ENCODE results near the gene TDRD10.
A peak's percentile ranks its signal among the peaks of the same experiment; 100 is the strongest.

TDRD10 gene

DNA sequence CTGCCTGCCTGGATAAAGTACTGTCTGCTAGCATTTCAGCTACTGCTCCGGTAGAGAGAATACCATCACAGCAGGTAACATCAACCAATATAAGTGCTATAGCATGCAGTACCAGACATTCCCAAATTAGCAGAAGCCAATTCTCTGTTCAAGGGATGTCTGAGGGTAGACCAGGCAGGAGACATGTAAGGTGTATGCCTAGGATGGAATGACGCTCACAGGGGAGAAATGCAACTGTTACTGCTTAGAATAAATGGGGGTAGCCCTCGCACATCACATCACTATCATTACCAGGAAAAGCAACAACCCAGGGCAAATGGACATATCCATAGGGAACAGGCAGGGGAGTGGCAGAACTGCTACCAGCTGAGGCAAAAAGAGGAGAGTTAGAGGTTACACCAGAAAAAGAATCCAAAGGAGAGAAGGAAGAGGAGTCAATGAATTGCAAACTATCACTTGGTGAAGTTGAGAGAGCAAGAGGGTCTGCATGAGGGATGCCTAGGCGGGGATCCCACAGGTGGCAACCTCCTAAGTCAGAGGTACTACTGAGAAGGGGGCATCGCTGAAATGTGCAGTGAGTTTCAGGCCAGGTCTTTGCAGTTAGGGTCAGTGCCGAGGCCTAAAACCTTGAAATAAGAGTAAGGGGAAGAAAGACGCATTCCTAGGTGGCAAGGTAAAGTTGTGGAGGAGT, 55.4 kb downstream of the TDRD10 start:
- DNase-seq, result no peak

DNA sequence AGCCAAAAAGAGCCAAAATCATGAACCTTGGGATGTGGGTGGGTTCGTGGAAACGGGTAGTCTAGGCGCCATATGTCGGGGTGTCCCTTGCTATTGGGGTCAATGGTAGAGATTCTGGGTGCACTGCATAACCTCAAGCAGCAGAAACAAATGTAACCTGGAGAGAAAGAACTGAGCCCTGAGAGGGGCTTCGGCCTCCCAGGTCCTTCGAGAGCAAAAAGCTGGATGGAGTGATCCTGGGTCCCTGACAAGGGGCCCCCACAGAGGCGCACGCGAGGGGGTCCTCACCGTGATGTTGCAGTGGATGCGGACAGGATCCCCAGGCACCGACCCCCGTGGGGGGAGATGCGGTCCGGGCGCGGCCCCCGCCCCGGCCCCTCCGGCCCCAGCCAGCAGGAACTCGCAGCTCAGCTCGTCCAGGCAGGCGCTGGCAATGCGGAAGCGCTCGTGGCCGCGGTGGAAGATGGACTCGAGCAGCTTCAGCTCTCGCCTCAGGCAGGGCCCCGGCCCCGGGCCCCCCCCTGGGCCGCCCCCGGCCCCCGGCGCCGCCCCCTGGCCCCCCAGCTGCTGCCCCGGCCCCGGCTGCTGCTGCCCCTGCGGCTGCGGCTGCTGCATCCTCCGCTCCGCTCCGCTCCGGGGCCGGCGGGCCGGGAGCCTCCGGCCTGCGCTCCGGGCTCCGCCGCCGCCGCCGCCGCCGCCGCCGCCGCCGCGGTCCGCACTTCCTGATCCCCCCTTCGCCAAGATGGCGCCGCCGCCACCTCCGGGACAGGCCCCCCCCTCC, 56.1 kb downstream of the TDRD10 start, which contains the start of gene UBE2Q1:
Gene UBE2Q1, minus strand, starts transcription at position 724 of the 781 bp plus-strand sequence. Its CDS starts 109 bp downstream, at position 615.
- no peak for DNase-seq

DNA sequence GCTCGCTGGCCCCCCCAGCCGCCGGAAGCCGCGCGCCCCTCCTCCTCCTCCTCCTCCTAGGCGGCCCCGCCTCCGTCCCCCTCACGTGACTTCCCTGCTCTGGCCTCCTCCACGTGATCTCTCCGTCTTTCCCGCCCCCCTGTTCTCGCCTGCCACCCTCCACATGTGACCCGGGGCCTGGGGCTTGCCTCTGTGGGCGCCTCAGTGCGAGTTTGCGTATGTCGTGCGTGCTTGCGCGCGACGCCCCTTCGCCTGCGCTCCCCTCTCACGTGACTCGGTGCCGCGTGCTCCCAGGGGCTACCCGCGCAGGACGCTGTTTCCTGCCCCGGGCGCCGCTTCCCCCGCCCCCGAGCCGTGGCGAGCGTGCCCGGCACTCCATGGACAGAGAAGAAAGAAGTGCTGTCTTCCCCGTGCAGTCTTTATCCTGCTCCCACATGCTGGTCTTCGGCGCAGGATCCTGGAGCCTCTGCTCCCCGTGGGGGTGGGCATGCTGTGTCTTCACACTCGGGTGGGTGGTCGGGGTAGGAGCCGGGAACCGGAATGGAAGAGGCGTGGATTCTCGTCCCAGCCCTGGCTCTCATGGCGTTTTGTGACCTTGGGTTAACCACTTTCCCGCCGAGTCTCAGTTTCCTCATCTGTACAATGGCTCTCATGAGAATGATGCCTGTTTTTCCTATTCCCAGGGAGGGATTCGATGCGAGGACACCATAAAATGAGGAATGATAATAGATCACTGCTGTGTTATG, 56.9 kb downstream of the TDRD10 start:
- DNase-seq, result peak; percentile 95

DNA sequence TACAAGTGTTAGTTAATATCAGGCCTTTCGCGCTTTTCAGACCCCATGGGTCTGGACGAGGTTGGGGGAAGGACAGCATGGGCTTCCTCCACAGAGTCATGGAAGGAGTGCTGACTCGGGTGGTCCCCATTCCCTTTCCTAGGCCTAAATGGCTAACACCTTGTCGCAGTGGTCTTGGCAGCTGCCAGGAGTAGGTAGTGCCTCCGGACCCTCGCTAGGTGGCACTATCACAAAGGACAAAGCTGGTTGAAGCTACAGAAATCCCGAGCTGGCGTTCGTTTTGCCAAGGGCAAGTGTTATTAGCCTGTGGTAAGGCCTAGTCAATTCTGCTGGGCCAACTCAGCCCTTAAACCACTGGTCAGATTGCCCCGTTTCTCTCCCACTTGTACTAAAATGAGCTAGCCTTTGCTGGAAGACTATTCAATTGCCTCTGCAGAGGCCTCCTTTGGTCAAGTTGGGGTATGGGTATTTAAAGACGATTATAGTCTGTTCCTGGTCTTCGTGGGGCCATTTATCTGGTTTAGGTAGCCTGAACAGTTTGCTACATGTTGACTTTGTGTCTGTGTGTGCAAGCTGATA, 57.5 kb downstream of the TDRD10 start:
- peak; percentile 81 for DNase-seq

DNA sequence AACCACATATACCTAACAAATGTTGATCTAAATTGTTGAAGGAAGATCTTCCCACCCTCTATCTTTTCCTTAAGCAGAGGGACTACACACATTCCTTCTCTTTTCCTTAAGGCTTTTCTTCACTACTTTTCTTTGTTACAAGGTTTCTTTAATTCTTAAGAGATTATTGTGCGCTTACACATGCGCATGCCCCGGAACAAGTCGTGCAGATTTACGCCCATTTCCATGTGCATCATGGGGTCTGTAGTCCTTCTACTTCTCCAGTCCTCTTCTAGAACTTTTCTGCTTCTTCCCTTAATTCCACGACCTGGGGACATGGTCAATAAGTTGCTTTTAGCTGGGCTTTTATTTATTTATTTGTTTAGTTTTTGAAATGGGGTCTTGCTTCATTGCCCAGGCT, 63.9 kb downstream of the TDRD10 start:
- DNase-seq, result no peak

DNA sequence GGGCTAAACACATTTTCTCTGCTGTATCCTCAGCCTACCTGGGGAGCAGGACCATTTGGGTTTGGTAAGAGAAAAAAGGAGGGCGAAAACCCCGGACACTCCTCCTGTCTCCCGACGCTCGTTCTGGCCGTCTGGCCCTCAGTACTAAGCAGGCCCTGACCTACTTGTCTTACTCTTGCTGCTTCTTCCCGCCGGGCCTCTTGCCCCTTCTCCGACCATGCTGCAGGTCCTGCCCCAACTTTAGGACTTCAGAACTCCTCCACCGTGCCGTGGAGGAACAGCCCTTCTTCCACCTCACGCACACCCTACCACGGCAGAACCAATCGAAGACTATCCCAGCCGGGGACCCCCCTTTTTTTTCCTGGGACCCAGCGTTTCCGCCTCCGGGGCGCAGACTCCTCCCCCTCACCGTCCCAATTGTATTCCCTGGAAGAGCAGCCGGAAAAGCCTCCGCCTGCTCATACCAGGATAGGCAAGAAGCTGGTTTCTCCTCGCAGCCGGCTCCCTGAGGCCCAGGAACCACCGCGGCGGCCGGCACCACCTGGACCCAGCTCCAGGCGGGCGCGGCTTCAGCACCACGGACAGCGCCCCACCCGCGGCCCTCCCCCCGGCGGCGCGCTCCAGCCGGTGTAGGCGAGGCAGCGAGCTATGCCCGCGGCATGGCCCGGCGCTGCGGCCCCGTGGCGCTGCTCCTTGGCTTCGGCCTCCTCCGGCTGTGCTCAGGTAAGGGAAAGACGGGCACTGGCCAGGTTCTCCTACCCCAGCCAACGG, 65.6 kb downstream of the TDRD10 start, which contains the start of gene CHRNB2:
Gene CHRNB2, plus strand, starts transcription at position 393 of the 771 bp plus-strand sequence. Its CDS starts 267 bp downstream, at position 660.
- DNase-seq, result no peak

DNA sequence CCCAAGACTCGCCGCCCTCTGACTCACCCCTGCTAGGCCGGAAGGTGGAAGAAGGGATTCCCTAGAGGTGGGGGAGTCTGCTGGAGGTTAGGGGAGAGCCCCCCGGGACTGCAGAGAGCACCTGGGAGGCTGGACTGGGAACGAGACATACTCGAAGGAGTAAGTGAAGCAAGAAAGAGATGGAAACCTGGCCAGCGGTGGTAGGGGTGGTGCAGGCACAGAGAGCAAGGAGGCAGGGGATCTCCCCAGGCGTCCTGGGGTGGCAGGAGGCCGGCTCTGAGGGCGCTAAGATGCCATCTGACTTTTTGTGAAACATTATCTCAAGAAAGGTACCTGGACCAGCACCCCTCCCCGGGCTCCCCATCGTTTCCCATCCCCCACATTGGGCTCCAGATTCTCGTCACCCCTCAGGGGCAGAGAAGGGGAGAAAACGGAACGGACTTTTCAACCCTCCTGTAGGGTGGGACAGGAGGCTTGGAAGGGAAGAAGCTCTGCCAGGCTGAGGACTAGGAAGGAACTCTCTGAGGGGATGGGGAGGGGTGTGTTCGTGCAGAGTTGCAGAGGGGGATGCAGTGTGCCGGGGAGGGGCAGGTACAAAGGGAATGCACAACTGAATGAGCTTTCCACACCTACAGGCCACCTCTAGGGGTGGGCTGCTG, 66.3 kb downstream of the TDRD10 start:
- DNase-seq, result no peak

DNA sequence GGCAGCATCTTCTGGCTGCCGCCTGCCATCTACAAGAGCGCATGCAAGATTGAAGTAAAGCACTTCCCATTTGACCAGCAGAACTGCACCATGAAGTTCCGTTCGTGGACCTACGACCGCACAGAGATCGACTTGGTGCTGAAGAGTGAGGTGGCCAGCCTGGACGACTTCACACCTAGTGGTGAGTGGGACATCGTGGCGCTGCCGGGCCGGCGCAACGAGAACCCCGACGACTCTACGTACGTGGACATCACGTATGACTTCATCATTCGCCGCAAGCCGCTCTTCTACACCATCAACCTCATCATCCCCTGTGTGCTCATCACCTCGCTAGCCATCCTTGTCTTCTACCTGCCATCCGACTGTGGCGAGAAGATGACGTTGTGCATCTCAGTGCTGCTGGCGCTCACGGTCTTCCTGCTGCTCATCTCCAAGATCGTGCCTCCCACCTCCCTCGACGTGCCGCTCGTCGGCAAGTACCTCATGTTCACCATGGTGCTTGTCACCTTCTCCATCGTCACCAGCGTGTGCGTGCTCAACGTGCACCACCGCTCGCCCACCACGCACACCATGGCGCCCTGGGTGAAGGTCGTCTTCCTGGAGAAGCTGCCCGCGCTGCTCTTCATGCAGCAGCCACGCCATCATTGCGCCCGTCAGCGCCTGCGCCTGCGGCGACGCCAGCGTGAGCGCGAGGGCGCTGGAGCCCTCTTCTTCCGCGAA, 69.4 kb downstream of the TDRD10 start:
- no peak for DNase-seq

DNA sequence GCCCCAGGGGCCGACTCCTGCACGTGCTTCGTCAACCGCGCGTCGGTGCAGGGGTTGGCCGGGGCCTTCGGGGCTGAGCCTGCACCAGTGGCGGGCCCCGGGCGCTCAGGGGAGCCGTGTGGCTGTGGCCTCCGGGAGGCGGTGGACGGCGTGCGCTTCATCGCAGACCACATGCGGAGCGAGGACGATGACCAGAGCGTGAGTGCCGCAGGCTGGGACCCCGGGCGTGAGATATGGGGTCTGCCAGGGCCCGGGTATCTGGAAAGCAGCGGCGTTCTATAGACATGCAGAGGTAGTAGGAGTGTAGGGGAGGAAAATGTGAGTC, 69.9 kb downstream of the TDRD10 start:
- no peak for DNase-seq

DNA sequence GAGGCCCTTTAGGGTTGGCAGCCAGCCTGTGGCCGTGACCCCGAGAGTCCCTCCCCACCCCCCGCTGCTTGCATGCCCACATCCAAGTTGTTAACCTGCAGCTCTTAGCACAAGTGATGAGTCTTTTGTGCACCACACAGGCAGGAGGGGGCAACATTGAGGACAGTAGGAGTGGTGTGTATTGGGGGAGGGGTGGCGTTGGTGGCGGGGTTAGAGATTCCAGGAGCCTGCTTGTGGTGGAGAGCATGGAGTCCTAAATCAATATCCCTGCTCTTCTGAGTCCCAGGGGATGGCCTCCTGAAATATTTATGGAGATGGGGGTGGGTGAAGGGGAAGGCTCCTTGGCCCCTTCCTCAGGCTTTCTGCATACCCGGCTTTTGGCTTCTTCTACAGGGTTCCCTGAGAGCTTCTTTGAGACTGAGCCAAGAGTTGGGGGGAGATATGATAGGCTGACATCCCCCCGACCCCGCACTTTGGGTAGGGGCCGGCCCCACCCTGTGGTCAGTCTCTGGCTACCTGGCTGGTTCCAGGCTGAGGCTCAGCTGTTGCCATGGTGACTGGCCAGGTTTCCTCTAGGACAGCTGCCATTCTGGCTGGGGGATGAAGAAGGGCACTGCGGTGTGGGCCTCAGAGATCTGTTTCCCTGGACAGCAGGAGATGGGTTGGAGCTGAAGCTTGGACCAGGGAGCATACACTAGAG, 70.6 kb downstream of the TDRD10 start:
- no peak for DNase-seq

DNA sequence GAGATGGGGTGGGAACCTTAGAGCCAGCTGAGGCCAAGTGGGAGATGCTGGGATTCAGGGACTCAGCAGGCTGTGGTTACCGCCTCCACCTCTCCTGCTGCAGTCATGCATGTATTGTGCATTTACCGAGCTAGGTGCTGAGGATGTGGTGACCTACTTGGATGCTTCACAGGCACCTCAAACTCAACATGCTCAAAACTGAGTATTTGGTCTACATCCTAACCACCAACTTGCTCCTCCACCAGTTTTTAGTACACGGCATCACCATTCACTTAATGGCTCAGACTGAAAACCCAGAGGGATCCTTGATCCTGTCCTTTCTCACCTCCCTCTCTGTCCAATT, 71.1 kb downstream of the TDRD10 start:
- DNase-seq, result no peak

DNA sequence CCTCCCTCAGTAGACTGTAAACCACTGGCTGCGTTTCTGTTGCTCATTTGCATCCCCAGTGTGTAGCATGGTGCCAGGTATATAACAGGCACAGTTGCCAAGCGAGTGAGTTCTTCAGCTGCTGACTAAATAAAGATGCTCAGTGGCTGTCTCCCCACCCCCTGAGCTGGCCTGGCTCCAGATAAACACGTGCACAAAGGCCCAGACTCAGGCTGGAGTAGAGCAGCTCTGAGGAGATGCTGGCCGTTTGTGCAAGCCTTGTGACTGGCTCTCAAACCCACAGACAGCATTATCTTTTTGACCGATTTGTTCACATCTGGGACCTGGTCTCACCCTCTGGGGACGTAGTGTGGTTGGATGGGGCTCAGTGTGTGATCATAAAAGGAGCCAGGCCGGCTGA, 72.7 kb downstream of the TDRD10 start:
- no peak for DNase-seq

DNA sequence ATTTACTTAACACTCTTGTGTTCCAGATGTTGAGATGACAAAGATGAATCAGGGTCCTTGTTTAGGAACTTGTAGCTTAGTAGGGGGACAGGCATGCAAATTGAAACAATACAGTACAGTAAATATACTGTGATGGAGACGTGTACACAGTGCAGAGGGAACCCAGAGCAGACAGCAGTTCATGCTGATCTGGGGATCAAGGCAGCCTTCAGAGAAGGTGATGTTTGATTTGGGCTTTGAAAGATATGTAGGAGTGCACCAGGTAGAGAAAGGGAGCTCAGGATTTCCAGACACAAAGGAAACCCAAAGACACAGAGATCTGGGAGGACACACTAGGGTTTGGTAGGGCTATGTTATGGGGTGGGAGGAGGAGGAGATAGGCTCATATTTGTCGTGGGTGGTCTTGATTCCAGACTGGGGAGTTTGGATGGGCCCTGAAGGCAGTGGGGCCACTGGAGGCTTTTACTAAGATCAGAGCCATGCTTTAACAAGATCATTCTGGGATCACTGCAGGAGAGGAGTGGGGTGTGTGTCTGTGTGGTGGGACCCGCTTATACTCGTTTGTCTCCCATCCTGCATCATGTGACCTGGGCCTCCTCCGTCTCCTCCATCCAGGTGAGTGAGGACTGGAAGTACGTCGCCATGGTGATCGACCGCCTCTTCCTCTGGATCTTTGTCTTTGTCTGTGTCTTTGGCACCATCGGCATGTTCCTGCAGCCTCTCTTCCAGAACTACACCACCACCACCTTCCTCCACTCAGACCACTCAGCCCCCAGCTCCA, 73.3 kb downstream of the TDRD10 start:
- no peak for DNase-seq

DNA sequence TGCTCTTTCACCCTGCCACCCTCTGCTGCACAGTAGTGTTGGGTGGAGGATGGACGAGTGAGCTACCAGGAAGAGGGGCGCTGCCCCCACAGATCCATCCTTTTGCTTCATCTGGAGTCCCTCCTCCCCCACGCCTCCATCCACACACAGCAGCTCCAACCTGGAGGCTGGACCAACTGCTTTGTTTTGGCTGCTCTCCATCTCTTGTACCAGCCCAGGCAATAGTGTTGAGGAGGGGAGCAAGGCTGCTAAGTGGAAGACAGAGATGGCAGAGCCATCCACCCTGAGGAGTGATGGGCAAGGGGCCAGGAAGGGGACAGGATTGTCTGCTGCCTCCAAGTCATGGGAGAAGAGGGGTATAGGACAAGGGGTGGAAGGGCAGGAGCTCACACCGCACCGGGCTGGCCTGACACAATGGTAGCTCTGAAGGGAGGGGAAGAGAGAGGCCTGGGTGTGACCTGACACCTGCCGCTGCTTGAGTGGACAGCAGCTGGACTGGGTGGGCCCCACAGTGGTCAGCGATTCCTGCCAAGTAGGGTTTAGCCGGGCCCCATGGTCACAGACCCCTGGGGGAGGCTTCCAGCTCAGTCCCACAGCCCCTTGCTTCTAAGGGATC, 74.0 kb downstream of the TDRD10 start:
- no peak for DNase-seq

DNA sequence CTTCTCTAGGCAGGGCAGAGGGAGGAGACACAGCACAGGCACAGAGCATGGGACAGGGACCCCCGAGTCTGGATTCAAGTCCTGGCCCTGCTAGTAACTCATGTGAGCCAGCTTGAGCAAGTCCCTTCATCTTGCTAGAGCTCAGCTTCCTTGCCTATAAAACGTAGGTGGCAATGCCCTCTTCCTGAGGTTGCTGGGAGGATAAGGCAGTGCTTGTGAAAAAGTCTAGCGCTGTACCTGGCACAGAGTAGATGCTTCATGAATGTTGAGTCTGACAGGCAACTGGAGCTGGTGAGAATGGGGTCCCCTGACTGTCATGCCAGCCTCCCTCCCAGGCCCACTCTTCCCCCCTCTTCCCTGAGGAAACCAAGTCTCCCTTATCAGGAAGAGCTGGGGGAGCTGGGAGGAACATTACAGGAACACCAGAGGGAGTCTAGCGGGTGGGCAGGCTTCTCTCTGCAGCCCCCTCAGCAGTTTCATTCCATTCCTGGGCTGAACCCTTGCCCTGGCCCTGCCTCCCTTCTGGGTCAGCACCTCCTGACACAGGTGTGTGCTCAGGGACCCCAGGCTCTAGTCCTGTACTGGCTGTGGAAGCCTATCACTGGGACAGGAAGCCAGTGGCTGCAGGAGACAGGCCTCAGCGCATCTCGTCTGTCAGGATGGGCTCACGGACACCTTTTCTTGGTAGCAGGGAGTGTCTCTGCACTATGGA, 75.5 kb downstream of the TDRD10 start:
- no peak for DNase-seq

DNA sequence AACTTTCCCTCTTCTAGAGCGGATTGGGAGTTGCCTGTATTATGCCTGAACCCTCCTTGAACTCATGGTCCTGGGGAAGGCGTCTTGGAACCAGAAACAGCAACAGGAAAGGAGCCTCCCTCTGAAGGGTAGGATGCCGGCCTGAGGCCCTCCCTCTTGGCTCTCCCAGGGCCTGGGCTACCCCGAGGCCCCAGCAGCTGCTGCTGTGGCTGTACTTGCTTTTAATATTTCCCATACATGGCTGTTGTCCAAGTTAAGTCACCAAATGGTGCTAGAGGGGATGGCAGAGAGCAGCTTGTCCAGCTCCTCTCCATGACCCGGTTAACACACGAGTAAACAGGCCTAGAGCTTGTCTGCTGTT, 76.0 kb downstream of the TDRD10 start:
- no peak for DNase-seq

DNA sequence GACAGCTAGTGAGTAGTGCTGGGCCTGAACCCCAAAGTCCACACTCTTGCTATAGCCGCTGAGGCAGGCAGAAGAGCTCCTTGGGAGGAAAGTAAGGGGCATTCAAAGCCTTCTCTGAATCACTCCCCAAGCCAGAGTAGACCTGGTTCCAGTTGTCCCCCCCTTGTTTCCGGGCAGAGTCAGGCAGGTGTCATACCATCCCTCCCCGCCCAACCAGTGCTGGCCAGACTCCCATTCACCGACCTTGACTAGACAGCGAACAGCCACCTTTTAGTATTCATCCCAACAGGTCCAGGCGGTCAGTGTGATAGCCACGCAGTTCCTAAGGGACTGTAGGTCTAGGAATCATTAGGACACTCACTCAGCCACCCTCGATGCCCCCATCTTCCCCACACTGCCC, 77.4 kb downstream of the TDRD10 start:
- no peak for DNase-seq

DNA sequence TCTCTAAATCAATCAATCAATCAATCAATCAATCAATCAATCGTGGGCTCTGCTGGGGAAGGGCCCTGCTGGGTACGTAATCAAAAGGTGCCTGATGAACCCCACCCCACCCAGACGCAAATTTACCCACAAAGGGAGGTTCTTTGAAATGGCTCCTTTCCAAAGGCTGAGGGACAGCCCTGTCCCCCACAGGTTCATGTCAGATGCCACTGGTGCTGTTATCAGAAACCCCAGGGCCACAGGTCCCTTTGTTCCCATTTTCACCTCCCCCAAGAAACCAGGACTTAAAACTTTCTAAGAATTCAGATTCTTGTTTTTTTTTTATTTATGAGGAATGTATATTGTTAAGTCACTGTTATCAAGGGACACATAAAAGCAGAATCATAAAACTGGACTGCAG, 79.7 kb downstream of the TDRD10 start:
- no peak for DNase-seq

DNA sequence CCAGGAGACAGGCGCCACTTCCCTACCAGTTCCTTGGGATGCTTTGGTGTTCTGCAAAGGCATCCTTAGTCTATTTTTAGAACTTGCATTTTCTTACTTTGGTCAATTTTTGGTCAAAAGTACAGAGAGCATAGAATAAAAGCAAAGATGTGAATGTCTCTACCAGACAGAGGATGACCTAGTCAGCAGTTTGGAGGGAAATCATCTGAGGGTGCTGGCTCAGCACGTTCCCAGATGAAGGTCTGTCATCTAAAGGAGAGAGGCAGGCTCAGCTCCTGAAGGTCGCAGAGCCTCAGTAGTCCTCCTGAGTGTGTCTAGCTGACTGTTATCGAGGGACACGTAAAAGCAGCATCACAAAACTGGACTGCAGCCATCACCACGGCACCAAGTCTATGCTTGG, 80.9 kb downstream of the TDRD10 start:
- no peak for DNase-seq

Measured in KG1 (cell line).